Melanocyte of skin (primary cell): ENCODE measurements around the gene PKN2. TPM values are rescaled to one million over a fixed set of nuclear protein-coding genes. Genes with fewer than 3 reads are reported as not detected.

Source experiments
- small RNA-seq, 2 donors: library from RNA; depleted of rRNA; stranded (forward); fragments of <200 nt; gene quantifications; one replicate each; pipeline ENCODE3, GENCODE V24; 2012
- total RNA-seq, 2 donors: library from RNA; depleted of rRNA; stranded (reverse); fragments of >200 nt; gene quantifications; 2 replicates each; pipeline ENCODE4 v1.2.3, GENCODE V29; 2012

PKN2 gene
- total RNA-seq = 10 to 100 TPM; 38.3 to 39.2 TPM

GRCh38 chr1:88683541-88684481 is at the start of gene PKN2:
PKN2 (plus strand) TSS chr1:88684273; CDS start chr1:88684581, 308 bp downstream.

Small RNA genes within 50 kb of the gene (small RNA-seq; reads per million reads assigned to genes)
- 0 reads per million in 2 donors for gene RNU6-125P

Other genes starting within 250 kb of the PKN2 start
- gene GTF2B, start 207.3 kb downstream of the PKN2 start, total RNA-seq = 10 to 100 TPM; 53.3 to 61.6 TPM